Lower leg skin (tissue), 4 donors: ENCODE results near the gene RBCK1. TPM values are rescaled to one million over a fixed set of nuclear protein-coding genes. Genes with fewer than 3 reads are reported as not detected.

Source experiments
- DNase-seq, 2 donors: peaks; one replicate each; pipeline ENCODE4 v3.0.0-alpha.2; 2019; ENCODE audit warnings: low spot score in 2 of 2
- H3K4me3 ChIP-seq: fragments of 200-600 bp; sonication (generic); 2 replicates; pipeline ENCODE4 v1.5.1; 2017; ENCODE audit warnings: mild to moderate bottlenecking, low read depth; ENCODE audit not compliant: poor library complexity, severe bottlenecking
- CTCF ChIP-seq, 3 donors: fragments of 450-650 bp; IDR thresholded peaks; one replicate each; pipeline ENCODE4 v1.5.1; 2016; ENCODE audit warnings: antibody characterized with exemption in 3 of 3, mild to moderate bottlenecking in 3 of 3, moderate library complexity in 2 of 3
- POLR2A ChIP-seq, 2 donors: fragments of 450-650 bp; IDR thresholded peaks; one replicate each; pipeline ENCODE4 v1.6.1; 2016 to 2017; ENCODE audit warnings: antibody characterized with exemption in 2 of 2, mild to moderate bottlenecking in 1 of 2, moderate library complexity in 1 of 2
- WGBS, 2 donors: methylation state at CpG; one replicate each; pipeline ENCODE4 v1.1.5; 2018; 5-methylcytosine and 5-hydroxymethylcytosine counted together
- intact Hi-C: fragments of 100-400 bp; cut with DNase I; formaldehyde crosslinking; loops from one replicate; pipeline ENCODE4 v1.15.0; 2023; ENCODE audit warnings: low total_unique reads
- total RNA-seq, 4 donors: library from RNA; depleted of rRNA; stranded (reverse); fragments of >200 nt; gene quantifications; one replicate each; pipeline ENCODE4 v1.1.0, GENCODE V29; 2016

The RBCK1 gene
- total RNA-seq, 4 donors from 2014 or later: 65.2 to 90.1 (median 77.1) TPM

DNA sequence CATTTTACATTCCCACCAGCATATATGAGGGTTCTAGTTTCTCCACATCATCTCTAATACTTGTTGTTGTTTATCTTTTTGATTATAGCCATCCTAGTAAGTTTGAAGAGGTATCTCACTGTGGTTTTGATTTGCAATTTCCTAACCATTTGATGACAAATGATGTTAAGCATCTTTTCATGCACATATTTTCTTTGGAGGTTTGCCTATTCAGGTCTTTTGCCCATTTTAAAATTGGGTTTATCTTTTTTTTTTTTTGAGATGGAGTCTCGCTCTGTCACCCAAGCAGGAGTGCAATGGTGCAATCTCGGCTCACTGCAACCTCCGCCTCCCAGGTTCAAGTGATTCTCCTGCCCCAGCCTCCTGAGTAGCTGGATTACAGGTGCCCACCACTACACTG lies 4.0 kb downstream of the RBCK1 start:
- 93 to 97% methylated on average over 3 of the region's 3 CpGs for WGBS, 2 donors
- TF ChIP-seq POLR2A (IDR thresholded peaks at IDR 0.05): no peak
- TF ChIP-seq CTCF (IDR thresholded peaks at IDR 0.05): no peak
- no peak for DNase-seq
- no peak overlapping the region for H3K4me3 ChIP-seq
- intact Hi-C loops: no loop called here

GRCh38 chr20:414161-414560 lies 6.1 kb downstream of the RBCK1 start:
- TF ChIP-seq POLR2A (IDR thresholded peaks at IDR 0.05) (no peak), CTCF (IDR thresholded peaks at IDR 0.05) (no peak)
- WGBS, 2 donors: 76 to 84% methylated on average over 2 of the region's 2 CpGs
- no peak overlapping the region for H3K4me3 ChIP-seq
- intact Hi-C loops: no loop called here
- no peak for DNase-seq

- TF ChIP-seq POLR2A (IDR thresholded peaks at IDR 0.05) (no peak), CTCF (IDR thresholded peaks at IDR 0.05) (no peak)
- no peak overlapping the region for H3K4me3 ChIP-seq
- whole genome bisulfite sequencing, 2 donors: 84 to 89% methylated on average over 13 of the region's 13 CpGs
- DNase-seq: no peak
- intact Hi-C loops: no loop called here
These were observed 7.8 kb downstream of the RBCK1 start for GRCh38 chr20:415820-416322.

- H3K4me3 ChIP-seq: no peak overlapping the region
- intact Hi-C loops: no loop called here
- DNase-seq: no peak
- TF ChIP-seq POLR2A (IDR thresholded peaks at IDR 0.05): no peak
- TF ChIP-seq CTCF (IDR thresholded peaks at IDR 0.05): no peak
- WGBS, 2 donors: 86% methylated on average over 13 of the region's 13 CpGs
These were observed 9.1 kb downstream of the RBCK1 start for GRCh38 chr20:416950-417800.

- TF ChIP-seq CTCF (IDR thresholded peaks at IDR 0.05) (no peak), POLR2A (IDR thresholded peaks at IDR 0.05) (no peak)
- intact Hi-C loops: no loop called here
- WGBS, 2 donors: 84 to 92% methylated on average over 7 to 12 of the region's 12 CpGs
- no peak overlapping the region for H3K4me3 ChIP-seq
- no peak for DNase-seq
These were observed 9.8 kb downstream of the RBCK1 start for GRCh38 chr20:417801-418342.
